ENCODE results near the gene MYL10. TPM values are rescaled to one million over a fixed set of nuclear protein-coding genes. Genes with fewer than 3 reads are reported as not detected.

MYL10 gene
- total and polyA plus RNA-seq, 11 donors: not detected

DNA sequence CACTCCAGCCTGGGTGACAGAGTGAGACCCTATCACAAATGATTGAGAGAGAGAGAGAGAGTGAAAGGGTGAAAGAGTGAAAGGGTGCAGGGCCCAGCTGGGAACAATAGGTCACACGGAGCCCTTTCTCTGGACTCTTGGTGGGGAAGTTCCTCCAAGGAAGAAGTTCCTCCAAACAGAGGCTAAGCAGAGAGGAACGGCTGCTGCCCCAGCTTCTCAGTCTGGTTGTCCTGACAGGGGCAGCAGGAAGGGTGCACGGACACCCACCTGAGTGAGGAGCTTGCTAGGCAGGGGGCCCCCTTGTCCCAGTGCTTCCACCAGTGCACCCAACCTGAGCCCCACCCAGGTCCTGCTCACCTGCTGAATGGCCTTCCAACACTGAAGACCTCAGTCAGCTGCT lies 38.8 kb upstream of the MYL10 start:
- ATAC-seq: no peak
- H3K4me1 ChIP-seq: peaks cover 0 to 7% (median 0%) of the 10 kb centered on the region in 12 donors
- TF ChIP-seq POLR2A (IDR thresholded peaks at IDR 0.05): no peak
- no peak for DNase-seq
- no peak overlapping the region for H3K4me3 ChIP-seq
- no peaks in the 10 kb centered on the region for H3K9me3 ChIP-seq
- H3K27ac ChIP-seq: no peak overlapping the region
- intact Hi-C loops (cut with DNase I): no loop called here
- WGBS, 4 donors: 61 to 72% (median 68%) methylated on average over 3 of the region's 3 CpGs
- H3K27me3 ChIP-seq: peaks cover 0 to 5% (median 0%) of the 10 kb centered on the region in 9 donors
- no peaks in the 10 kb centered on the region for H3K36me3 ChIP-seq

GRCh38 chr7:101667399-101667798 lies 38.3 kb upstream of the MYL10 start:
- peaks cover 0 to 5% (median 0%) of the 10 kb centered on the region in 9 donors for H3K27me3 ChIP-seq
- H3K27ac ChIP-seq: no peak overlapping the region
- ATAC-seq (no peak), DNase-seq (no peak)
- WGBS, 4 donors: 69 to 82% (median 75%) methylated on average over 3 of the region's 3 CpGs
- TF ChIP-seq, protein P1, sequence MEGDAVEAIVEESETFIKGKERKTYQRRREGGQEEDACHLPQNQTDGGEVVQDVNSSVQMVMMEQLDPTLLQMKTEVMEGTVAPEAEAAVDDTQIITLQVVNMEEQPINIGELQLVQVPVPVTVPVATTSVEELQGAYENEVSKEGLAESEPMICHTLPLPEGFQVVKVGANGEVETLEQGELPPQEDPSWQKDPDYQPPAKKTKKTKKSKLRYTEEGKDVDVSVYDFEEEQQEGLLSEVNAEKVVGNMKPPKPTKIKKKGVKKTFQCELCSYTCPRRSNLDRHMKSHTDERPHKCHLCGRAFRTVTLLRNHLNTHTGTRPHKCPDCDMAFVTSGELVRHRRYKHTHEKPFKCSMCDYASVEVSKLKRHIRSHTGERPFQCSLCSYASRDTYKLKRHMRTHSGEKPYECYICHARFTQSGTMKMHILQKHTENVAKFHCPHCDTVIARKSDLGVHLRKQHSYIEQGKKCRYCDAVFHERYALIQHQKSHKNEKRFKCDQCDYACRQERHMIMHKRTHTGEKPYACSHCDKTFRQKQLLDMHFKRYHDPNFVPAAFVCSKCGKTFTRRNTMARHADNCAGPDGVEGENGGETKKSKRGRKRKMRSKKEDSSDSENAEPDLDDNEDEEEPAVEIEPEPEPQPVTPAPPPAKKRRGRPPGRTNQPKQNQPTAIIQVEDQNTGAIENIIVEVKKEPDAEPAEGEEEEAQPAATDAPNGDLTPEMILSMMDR (IDR thresholded peaks at IDR 0.05): no peak
- no peak for TF ChIP-seq POLR2A (IDR thresholded peaks at IDR 0.05)
- H3K4me3 ChIP-seq: no peak overlapping the region
- no peaks in the 10 kb centered on the region for H3K36me3 ChIP-seq
- H3K9me3 ChIP-seq: no peaks in the 10 kb centered on the region
- intact Hi-C loops (cut with DNase I): no loop called here
- H3K4me1 ChIP-seq: peaks cover 0 to 7% (median 0%) of the 10 kb centered on the region in 12 donors

GRCh38 chr7:101666741-101667140 lies 37.6 kb upstream of the MYL10 start:
- H3K36me3 ChIP-seq: no peaks in the 10 kb centered on the region
- H3K27me3 ChIP-seq: peaks cover 0 to 5% (median 0%) of the 10 kb centered on the region in 9 donors
- no peak for DNase-seq
- no peaks in the 10 kb centered on the region for H3K9me3 ChIP-seq
- ATAC-seq: no peak
- peaks cover 0 to 7% (median 0%) of the 10 kb centered on the region in 12 donors for H3K4me1 ChIP-seq
- intact Hi-C loops (cut with DNase I): no loop called here
- no peak overlapping the region for H3K27ac ChIP-seq
- TF ChIP-seq, protein P1 (IDR thresholded peaks at IDR 0.05): no peak
- no peak for TF ChIP-seq POLR2A (IDR thresholded peaks at IDR 0.05)
- no peak overlapping the region for H3K4me3 ChIP-seq
- WGBS, 4 donors: 71 to 77% (median 73%) methylated on average over 4 of the region's 4 CpGs

DNA sequence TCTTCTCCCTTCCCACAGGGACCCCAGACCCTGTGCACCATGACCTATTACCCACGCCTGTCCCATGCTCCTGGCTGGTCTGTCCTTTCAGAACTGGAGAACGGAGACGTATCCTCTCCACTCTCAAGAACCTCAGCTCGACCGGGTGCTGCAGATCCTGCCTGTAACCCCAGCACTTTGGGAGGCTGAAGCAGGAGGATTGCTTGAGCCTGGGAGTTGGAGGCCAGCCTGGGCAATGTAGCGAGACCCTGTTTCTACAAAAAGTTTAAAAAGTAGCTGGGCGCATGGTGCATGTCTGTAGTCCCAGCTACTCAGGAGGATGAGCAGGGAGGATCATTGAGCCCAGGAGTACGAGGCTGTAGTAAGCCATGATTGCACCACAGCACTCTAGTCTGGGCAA lies 37.2 kb upstream of the MYL10 start:
- intact Hi-C loops (cut with DNase I): no loop called here
- no peak overlapping the region for H3K27ac ChIP-seq
- DNase-seq (no peak), ATAC-seq (no peak)
- WGBS, 4 donors: 80 to 95% (median 85%) methylated on average over 8 of the region's 8 CpGs
- no peaks in the 10 kb centered on the region for H3K9me3 ChIP-seq
- H3K36me3 ChIP-seq: no peaks in the 10 kb centered on the region
- no peak overlapping the region for H3K4me3 ChIP-seq
- TF ChIP-seq, protein P1 (IDR thresholded peaks at IDR 0.05): no peak
- no peak for TF ChIP-seq POLR2A (IDR thresholded peaks at IDR 0.05)
- peaks cover 0 to 5% (median 0%) of the 10 kb centered on the region in 9 donors for H3K27me3 ChIP-seq
- H3K4me1 ChIP-seq: peaks cover 0 to 3% (median 0%) of the 10 kb centered on the region in 12 donors

DNA sequence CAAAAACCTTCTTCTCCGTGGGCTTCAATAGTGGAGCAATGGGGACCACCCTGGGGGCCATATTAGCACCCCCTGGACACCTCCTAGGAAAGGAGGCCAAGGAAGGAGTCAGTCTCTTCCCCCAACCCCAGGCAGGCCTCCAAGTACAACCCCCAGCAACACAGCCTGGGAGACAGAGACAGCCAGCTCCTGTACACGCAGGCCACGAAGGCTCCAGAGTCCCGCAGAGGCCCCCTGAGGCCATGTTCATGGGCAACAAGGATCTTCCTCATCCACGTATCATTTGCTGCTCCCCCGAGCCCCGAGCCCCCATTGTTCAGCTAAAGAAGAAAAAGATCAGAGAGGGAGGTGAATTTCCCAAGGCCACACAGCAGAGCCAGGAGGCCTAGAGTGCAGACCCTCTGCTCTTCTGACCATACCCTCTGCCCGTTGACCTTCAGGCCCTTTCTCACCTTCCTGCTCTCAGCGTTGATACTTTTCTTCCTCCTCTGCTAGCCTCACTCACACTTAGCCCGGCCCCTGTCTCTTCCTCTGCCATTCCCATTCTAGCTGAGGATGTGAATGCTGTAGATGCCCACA lies 35.9 kb upstream of the MYL10 start:
- no peak overlapping the region for H3K4me3 ChIP-seq

More for the DNA sequence above, 35.9 kb upstream of the MYL10 start:
- TF ChIP-seq, protein P1 (IDR thresholded peaks at IDR 0.05): no peak
- no peak for TF ChIP-seq POLR2A (IDR thresholded peaks at IDR 0.05)
- ATAC-seq: no peak
- no peak for DNase-seq
- WGBS, 4 donors: 60 to 77% (median 71%) methylated on average over 10 of the region's 10 CpGs
- intact Hi-C loops (cut with DNase I): no loop called here
- H3K9me3 ChIP-seq: no peaks in the 10 kb centered on the region
- H3K4me1 ChIP-seq: no peaks in the 10 kb centered on the region
- H3K27me3 ChIP-seq: peaks cover 0 to 5% (median 0%) of the 10 kb centered on the region in 9 donors
- no peaks in the 10 kb centered on the region for H3K36me3 ChIP-seq
- H3K27ac ChIP-seq: no peak overlapping the region

Measured in heart left ventricle (tissue), 16 donors.